D721Med (cell line): ENCODE data around the gene SEPTIN10.

Experiments used
- DNase-seq: peaks from one replicate; pipeline ENCODE4 v3.0.0; 2011; ENCODE audit warnings: low spot score; ENCODE audit not compliant: insufficient read length
- FAIRE-seq: peaks from 2 replicates; lab custom pipeline; 2011; peaks lifted over from hg19 to GRCh38; lab: Jason Lieb, UNC
- TF ChIP-seq, protein P1 (sequence below): IDR thresholded peaks from 2 replicates; pipeline ENCODE4 v1.5.1; 2012; ENCODE audit warnings: mild to moderate bottlenecking, control low read depth; ENCODE audit not compliant: insufficient read depth; ENCODE audit errors: missing control alignments

The SEPTIN10 gene

DNA sequence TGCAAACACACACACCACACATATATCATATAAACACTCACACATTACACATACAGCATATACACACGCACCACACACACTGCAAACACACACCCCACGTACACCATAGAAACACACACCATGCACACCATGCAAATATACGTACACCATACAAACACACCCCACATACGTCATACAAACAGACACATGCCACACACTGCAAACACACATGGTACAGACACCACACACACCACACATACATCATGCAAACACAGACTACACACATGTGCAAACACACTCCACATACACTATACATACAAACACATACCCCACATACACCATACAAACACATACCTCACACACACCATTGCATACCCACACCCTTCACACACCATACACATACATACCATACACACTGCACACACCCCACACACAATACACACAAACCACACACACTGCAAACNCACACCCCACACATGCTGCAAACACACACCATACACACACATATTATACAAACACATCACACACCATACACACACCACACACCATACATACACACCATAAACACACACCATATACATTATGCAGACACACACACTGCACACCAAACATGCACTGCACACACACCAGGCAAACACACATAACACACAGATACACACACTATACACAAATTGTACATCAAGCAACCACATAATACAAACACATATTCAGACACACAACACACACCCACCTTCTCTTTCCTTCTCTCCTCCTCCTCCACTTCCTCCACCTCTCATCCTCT is 120.4 kb downstream of the SEPTIN10 start:
- FAIRE-seq (no peak), DNase-seq (no peak)
- TF ChIP-seq, protein P1, sequence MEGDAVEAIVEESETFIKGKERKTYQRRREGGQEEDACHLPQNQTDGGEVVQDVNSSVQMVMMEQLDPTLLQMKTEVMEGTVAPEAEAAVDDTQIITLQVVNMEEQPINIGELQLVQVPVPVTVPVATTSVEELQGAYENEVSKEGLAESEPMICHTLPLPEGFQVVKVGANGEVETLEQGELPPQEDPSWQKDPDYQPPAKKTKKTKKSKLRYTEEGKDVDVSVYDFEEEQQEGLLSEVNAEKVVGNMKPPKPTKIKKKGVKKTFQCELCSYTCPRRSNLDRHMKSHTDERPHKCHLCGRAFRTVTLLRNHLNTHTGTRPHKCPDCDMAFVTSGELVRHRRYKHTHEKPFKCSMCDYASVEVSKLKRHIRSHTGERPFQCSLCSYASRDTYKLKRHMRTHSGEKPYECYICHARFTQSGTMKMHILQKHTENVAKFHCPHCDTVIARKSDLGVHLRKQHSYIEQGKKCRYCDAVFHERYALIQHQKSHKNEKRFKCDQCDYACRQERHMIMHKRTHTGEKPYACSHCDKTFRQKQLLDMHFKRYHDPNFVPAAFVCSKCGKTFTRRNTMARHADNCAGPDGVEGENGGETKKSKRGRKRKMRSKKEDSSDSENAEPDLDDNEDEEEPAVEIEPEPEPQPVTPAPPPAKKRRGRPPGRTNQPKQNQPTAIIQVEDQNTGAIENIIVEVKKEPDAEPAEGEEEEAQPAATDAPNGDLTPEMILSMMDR = no peak
